Amniotic stem cell (primary cell): Measurements from ENCODE around the gene ZCCHC4.
"Not testable (repeated sequence)": the region's sequence is repeated elsewhere in the genome, so short reads cannot be mapped to it uniquely, and the experiment has no call there.

ENCODE experiments used
- DNase-seq: peaks from one replicate; lab custom pipeline; 2025; lab: John Stamatoyannopoulos, UW

Gene ZCCHC4

DNA sequence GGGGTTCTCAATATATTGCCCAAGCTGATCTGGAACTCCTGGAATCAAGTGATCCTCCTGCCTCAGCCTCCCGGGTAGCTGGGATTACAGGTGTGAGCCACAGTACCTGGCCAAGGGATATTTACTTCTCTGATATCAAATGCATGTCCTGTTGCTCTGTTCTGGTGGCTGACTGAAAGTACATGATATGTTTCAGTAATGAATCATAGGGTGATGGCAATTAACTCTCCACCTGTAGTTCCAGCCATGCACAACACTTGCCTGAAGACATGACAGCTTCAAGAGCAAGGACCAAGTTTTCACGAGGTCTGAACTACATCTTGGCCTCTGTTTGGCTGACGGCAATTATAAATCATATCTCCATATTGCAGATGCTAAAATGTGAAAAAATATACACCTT is 9.1 kb downstream of the ZCCHC4 start:
- no peak for DNase-seq

DNA sequence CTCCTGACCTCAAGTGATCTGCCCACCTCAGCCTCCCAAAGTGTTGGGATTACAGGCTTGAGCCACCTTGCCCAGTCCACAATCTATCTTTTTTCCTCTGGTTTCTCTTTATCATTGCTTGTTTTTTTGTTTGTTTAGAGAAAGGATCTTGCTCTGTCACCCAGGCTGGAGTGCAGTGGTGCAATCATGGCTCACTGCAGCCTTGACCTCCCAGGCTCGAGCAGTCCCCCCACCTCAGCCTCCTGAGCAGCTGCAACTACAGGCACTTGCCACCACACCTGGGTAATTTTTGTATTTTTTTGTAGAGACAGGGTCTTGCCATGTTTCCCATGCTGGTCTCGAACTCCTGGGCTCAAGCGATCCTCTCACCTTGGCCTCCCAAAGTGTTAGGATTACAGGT is 15.9 kb downstream of the ZCCHC4 start:
- DNase-seq: not testable (repeated sequence)

DNA sequence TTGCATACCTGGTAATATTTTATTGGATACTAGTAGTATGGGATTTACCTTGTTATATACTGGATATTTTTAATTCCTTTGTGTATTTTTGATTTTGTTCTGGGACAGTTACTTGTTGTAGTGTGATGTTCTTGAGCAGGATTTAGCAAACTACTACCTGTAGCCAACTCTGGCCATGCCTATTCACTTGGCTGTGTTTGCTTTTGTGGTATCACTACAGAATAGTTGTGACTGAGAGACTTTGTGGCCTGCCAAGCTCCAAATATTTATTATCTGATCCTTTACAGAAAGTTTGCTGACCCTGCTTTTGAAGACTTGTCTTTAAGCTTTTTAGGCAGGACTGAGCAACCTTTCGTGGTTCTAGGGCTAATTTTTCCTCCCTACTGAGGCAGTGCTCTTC is 17.8 kb downstream of the ZCCHC4 start:
- DNase-seq: no peak

DNA sequence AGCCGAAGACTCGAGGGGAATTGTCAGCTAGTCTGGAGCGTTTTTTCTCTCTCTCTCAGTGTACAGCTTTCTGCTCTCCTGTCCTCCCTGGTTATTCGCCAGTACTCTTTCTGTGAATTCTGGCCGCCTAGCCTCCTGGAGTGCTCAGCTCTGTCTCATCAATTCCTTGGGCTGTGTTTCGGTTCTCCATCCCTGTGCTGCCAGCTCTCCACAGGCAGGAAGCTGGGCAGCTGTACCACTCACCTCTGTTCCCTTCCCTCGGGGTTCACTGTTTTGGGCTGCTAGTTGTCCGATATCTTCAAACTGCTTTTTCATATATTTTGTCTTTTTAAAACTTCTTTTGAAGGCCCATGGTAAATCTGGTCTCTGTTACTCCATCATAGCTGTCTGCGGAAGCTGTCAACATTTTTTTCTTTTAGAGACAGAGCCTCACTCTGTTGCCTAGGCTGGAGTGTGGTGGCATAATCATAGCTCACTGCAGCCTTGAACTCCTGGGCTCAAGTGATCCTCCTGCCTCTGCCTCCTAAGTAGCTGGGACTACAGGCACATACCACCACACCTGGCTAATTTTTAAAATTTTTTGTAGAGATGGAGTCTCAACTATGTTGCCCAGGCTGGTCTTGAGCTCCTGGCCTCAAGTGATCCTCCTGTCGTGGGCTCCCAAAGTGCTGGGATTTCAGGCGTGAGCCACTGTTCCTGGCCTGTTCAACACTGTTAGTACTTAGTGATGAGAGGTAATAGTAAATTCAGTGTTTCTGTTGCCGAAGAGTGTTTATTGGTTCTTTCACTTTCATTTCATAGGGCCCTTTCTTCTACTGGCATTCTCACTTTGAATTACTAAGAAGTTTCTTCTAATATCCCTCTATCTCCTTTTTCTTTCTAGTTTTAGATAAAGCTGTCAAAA is 18.6 kb downstream of the ZCCHC4 start:
- no peak for DNase-seq

DNA sequence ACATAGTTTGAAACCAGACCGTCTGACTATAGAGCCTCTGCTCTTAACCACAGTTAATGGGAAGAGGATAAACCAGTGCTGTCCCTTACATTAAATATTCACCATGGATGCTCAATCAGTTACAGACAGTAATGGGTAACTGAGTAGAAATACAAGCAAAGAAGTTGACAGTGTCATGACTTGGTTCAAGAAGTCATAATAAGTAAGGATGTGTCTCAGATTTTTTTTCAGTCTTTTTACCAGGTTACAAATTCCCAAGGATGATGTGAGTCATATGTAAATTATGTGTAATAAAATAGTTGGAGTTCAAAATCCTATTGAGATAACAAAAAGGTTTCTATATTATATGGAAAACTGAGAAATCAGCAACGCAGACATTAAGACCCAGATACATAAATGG is 31.1 kb downstream of the ZCCHC4 start:
- DNase-seq: no peak

DNA sequence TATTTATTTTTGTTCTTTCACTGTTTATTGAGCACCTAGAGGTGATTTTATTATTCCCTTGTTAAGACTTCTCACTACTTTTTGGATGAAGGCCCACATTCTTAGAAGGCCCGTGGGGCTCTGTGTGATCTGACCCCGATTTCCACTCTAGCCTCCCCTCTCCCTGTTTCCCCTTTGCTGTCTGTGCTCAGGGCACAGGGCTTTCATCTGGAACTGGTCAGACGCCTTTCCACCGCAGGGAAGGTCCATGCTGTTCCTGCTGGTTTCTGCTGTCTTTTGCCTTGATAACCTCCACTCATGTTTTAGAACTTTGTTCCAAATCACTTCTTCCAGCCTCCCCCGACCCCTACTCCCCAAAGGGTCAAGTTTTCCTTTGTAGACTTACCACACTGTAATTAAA is 33.2 kb downstream of the ZCCHC4 start:
- DNase-seq: no peak

DNA sequence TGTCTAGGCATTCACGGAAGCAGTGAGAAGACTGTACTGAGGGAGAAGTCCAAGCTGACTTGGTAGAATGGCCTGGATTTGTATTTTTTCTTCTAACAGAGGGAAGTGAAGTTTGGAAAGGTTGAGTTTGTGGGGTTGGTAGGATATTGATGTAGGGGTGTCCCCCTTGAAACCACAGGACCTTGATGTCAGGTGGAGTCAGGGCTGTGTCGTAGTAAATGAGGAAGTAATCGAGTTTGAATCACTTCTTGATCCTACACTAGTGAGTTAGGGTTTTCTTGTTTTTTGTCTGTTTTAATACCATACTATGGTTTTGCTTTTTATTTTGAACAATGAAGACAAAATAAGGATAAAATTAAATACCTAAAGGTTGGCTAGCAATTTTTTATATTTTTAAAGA is 34.3 kb downstream of the ZCCHC4 start:
- no peak for DNase-seq

DNA sequence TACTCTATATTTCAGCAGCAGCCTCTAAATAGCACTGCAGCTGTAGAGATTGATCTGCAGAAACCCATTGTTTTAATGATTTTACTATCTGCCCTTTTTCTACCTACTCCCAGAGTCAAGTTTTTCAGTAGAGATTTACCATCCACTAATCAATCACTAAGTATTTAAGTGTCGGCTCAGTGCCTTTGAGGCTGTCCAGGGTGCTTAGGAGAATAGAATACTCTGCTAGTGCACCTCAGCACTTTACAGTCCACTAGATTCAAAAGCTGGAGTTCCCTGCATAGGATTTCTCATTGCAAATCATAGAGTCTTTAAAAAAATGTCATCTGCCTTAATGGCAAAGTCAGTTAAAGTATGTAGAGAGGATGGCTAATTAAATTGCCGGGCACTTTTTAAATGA is 34.9 kb downstream of the ZCCHC4 start:
- no peak for DNase-seq

DNA sequence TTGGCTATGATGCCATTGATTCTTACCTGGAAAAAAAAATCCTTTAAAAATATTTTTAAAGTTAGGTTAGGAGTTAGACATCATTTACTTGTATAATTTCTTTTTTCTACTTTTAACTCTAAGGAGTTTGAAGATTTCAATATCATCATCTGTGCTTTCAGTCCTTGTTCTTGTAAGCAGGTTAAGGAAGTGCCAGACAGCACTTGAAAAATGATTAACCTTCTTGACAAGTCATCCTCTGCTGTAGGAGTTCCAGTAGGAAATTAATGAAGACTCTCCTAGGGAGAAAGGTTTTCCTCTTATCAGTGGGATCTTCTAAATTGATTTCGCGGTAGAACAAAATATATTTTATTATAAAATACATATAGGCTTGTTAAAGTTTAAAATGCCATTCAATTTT is 35.4 kb downstream of the ZCCHC4 start:
- DNase-seq: no peak

DNA sequence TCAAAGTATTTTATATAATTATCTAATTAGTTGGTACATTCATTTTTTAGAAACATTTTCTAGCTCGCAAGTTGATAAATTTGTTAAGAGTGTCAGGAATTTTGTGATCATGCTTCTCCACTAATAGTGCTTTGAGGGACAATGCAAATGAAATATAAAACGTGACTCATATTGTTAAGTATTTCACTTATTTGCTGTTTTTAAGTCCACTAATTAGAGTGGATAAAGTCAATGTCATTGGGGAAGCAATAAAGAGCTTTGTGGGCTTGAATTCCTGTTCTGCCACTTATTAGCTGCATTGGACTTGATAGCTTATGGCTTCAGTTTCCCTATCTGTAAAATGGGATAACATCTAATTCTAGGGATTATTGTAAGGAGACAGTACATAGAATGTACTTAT is 38.0 kb downstream of the ZCCHC4 start:
- DNase-seq: no peak

DNA sequence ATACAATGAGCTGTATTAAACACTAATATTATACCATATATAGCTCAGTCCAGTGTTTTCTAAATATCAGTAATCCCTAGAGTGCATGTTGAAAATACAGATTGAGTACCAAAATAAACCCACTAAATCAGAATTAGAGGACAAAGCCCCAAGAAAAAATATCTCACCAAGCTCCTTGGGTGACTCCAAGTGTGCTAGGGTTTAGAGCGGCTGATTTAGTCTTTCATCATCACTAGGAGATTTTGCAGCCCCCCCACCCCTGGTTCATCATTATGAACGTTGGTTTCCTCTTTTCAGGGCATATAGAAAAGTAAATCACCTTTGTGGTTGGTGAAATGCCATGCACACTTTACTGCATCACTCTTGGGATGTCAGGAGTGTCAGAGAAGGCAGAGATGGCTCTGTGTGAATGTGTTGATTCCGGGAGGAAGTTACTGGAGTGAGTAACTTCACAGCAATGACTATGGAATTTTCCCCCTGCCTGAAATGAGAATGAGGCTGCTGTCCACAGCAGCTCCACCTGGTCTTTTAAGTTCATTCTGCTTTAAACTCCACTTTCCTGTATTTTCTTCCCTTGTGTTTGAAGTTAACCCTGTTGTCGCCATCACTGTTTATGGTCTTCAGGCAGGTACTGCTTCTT is 39.3 kb downstream of the ZCCHC4 start:
- peak; percentile 0 for DNase-seq

DNA sequence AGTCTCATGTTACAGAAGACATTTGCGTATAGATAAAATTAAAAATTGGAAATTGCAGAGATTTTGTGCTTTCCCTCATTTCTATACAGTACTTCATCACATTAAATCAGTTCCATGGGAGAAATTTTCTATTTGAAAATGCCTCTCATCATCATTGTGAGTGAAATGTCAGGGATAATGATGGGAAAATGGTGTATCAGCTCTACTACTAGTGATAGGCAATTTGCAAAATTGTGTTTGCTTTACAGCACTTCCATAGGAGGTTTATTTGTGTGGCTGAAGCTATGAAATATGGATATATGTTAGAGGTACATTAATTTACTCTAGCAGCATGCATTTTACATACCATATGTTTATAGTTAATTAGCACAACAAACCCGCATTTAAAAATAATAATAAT is 43.5 kb downstream of the ZCCHC4 start:
- no peak for DNase-seq

DNA sequence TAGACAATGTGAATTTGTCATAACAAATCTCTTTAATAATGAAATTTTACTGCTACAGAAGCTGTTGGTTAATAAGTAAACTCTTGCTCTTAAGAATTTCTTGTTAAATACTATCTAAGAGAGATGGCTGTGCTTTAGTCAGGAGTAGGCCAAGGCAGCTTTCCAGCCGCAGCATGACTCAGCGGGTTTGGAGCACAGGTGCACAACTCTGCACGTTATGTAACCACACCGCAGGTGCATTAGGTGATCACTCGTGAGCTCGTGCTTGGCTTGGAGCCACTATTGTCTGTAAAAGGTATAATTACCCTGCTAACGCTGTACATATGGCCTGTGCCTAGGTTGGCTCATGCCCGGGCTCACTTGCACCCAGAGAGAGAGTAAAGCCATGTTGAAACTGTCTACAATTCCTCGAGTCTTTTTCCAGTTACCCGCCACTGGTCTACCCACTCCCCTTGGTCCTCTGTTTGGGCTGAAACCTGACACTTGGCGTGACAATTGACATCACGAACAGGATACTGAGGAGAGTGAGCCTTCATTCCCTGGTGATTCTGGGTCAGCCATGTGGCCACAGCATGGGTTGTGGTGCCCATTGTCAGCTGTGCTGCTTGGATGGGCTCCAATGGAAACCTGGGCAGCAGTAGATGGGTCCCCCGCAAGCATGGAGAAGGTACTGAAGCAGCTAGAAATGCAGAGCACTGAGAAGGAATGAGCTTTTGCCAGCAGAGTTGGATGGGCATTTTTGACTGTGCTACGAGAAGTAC is 46.1 kb downstream of the ZCCHC4 start:
- no peak for DNase-seq

DNA sequence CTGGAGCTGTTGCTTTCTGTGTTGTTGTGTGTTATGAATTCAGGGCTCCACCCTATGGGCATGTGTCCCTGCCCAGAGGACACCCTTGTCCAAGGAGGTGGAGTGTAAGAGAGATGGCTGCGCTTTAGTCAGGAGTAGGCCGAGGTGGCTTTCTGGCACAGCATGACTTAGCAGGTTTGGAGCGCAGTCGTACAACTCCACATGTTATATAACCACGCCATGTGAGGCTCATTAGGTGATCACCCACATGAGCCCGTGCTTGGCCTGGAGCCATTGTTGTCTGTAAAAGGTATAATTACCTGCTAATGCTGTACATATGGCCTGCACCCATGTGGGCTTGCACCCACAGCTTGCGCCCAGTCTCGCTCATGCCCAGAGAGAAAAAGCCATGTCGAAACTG is 48.7 kb downstream of the ZCCHC4 start:
- DNase-seq: no peak

DNA sequence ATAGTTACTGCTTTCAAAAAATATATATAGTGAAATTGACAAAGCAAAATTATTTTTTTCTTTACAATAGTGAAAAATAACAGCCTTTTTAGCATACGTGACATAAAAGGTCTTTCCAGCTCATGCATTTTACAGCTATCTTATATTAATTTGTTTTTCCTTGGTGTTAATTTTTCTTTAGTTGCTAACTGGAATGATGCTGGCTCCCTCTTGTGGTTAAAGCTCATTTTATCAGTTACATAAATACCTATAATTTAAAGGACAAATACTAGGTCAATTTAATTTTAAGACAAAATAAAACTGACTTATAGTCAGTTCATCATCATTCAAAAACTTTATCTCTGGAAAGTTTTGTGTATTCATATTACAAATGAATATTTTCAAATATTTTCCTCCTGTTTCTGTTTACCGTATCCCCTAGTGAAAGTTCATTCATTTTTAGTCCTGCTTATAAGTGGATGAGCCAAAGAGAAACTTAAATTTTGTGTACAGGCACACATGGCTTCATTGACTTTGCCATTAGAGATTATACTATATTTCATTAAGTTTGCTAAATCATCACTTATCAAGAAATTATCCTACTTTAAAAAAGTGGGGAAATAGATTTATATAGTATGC is 54.5 kb downstream of the ZCCHC4 start:
- DNase-seq: peak; percentile 36

DNA sequence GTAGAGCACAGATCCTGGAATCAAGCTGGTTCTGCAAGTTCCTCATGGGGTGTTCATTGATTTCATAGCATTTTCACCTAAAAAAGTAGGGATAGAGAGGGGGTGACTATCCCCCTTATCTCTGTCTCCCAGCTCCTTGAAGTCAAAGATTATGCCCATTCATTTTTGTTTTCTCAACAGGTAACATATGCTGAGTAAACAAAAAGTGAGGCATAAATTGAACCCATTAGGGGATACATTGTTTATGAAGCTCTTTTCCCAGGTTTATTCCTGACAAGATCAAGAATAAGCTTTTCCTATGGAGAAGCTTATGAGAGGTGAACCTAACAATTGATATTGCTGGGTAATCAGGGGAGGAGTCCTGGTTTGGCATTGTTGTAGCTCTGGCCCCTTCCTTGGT is 55.3 kb downstream of the ZCCHC4 start:
- DNase-seq: no peak

DNA sequence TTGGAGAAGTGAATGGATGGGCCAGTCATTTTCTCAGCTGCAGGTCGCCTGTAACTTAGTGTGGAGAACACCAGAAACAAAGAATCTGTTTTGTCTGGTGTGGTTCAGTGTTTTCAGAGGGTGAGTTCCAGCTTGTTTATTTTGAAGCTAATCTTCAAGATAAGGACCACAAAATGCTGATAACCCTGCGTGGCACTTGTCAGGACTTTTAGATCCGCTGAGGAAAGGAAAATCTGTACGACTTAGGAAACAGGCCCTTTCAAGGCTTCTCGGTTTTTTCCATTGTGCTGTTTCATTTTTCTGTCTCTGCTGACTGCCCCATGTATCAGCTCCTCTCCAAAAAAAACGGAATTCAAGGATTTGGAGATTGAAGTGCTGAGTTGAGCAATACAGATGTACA is 55.7 kb downstream of the ZCCHC4 start:
- no peak for DNase-seq

DNA sequence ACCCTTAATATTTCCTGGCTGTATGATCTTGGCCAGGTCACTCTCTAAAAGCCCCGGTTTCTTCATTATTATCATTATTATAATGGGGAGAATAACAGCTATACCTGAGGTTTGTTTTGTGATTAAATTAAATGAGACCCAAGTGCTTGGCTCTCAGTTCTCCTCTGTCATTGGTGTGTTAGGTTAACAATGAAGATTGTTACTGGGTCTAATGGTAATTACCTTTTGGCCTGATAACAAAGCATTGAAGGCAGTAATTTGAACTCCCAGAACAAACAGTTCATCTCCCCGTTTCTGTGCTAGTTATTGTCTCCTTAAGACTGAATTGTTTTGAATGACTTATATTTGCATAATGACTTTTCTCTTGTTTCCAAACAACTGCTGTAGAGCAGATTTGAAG is 57.7 kb downstream of the ZCCHC4 start:
- no peak for DNase-seq

DNA sequence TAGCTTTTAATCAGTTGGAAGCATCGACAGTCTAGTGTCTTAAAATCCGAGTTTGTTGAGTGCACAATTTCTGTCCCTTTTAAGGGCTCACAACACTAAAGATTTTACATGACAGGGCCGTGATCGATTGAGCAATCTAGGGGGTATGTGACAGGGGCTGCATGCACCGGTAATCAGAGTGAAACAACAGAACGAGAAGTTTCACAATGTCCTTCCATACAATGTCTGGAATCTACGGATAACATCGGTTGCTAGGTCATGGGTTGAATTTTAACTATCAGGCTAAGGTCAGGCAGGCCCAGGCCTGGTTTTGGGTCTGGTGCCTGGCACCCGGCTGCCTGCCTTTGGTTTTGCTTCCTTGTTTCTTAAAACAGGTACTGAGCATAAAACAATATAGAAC is 60.0 kb downstream of the ZCCHC4 start:
- DNase-seq: not testable (repeated sequence)

DNA sequence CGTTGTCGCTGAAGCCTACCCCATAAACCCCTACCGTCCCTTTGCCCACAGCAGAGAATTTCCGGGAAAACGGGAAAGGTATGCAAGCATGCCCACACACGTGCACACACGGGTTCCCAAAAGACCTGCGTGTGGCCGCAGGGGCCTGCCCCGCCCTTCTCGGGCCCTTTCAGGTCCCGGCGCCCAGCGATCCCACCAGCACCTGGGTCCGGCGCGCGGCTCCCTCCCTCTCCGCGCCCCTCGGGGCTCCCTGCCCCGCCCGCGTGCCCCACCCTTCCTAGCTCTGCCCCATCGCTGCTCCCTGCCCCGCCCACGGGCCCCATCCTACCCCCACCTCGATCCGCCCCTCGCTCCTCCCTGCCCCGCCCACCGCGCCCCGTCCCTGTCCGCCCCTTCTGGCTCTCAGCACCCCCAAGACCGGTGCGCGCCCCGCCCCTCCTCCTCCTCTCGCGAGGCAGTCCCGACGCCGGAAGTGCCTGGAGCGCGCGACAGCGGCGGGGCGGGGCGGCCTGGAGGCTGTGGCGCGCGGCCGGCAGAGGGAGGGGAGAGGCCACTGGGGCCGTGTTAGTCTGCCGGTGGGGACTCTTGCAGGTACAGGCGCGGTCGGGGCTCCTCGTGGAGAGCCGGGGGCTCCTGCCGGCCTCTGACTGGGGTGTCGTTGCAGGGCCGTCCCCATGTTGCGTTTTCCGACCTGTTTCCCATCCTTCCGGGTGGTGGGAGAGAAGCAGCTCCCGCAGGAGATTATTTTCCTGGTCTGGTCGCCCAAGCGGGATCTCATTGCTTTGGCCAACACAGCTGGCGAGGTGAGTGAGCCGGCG is 64.4 kb downstream of the ZCCHC4 start, which contains the start of gene ANAPC4:
Gene ANAPC4, plus strand, starts transcription at position 510 of the 818 bp plus-strand sequence. Its CDS starts 165 bp downstream, at position 675.
- DNase-seq: peak; percentile 84
